IMR-90 (cell line): ENCODE results near the gene HIVEP3. TPM values are rescaled to one million over a fixed set of nuclear protein-coding genes. Genes with fewer than 3 reads are reported as not detected.

Experiments used
- ATAC-seq: fragments of 200-7000 bp; cut with Tn5 transposase; 2 replicates; pipeline ENCODE4 v1.9.1; 2020; ENCODE audit warnings: low read depth, mild to moderate bottlenecking, moderate library complexity
- BruUV-seq: library from RNA; stranded (reverse); fragments of 400-500 nt; replicated peaks from 2 replicates; lab custom pipeline; 2021; lab: Mats Ljungman, UMichigan
- CTCF ChIA-PET: fragments of 300-600 bp; formaldehyde crosslinking; extraction: SDS; loops from one replicate; lab custom pipeline; 2021; ENCODE audit warnings: antibody characterized with exemption; lab: Yijun Ruan, JAX
- POLR2A ChIA-PET: fragments of 300-600 bp; sonication (Branson Sonifier 250); formaldehyde crosslinking; loops from one replicate; lab custom pipeline; 2022; ENCODE audit warnings: antibody characterized with exemption; ENCODE audit not compliant: unreplicated experiment; lab: Charles Lee
- DNase-seq: peaks from one replicate; pipeline ENCODE4 v3.0.0; 2013
- H2AFZ ChIP-seq: replicated peaks from 2 replicates; pipeline ENCODE3; 2013; ENCODE audit warnings: low read length, mild to moderate bottlenecking; ENCODE audit not compliant: poor library complexity
- H2AK5ac ChIP-seq: 2 replicates; pipeline ENCODE4 v1.6.1; 2013; ENCODE audit warnings: low read depth, low read length, inconsistent platforms
- H2AK9ac ChIP-seq: replicated peaks from 2 replicates; pipeline ENCODE3; 2013; ENCODE audit warnings: mild to moderate bottlenecking, low read depth, low read length, moderate library complexity; ENCODE audit not compliant: poor library complexity
- H2BK120ac ChIP-seq: 2 replicates; pipeline ENCODE4 v1.6.1; 2013; ENCODE audit warnings: low read depth, low read length, inconsistent platforms
- H2BK15ac ChIP-seq: 3 replicates; pipeline ENCODE4 v1.6.1; 2013; ENCODE audit warnings: low read depth, low read length, inconsistent platforms
- H2BK20ac ChIP-seq: 2 replicates; pipeline ENCODE4 v1.6.1; 2013; ENCODE audit warnings: low read depth, mild to moderate bottlenecking, inconsistent platforms, low read length, moderate library complexity
- H2BK5ac ChIP-seq: 2 replicates; pipeline ENCODE4 v1.6.1; 2013; ENCODE audit warnings: mild to moderate bottlenecking, low read depth, low read length, inconsistent platforms; ENCODE audit not compliant: poor library complexity, severe bottlenecking
- H3K14ac ChIP-seq: replicated peaks from 2 replicates; pipeline ENCODE4 v1.6.1; 2013; ENCODE audit warnings: low read depth, low read length, inconsistent platforms
- H3K18ac ChIP-seq: 2 replicates; pipeline ENCODE4 v1.6.1; 2013; ENCODE audit warnings: low read depth, low read length, control low read depth
- H3K23ac ChIP-seq: 2 replicates; pipeline ENCODE4 v1.6.1; 2013; ENCODE audit warnings: low read depth, low read length, inconsistent platforms
- H3K27ac ChIP-seq: 2 replicates; pipeline ENCODE4 v1.5.1; 2013; ENCODE audit warnings: mild to moderate bottlenecking, control low read depth, low read length; ENCODE audit not compliant: insufficient read depth
- H3K27me3 ChIP-seq: 2 replicates; pipeline ENCODE4 v1.6.1; 2013; ENCODE audit warnings: low read length; ENCODE audit not compliant: control insufficient read depth, insufficient read depth
- H3K36me3 ChIP-seq: 2 replicates; pipeline ENCODE4 v1.6.1; 2013; ENCODE audit warnings: low read length, mixed read lengths; ENCODE audit not compliant: control insufficient read depth, insufficient read depth
- H3K4ac ChIP-seq: 2 replicates; pipeline ENCODE4 v1.6.1; 2013; ENCODE audit warnings: low read depth, low read length, inconsistent platforms
- H3K4me1 ChIP-seq: 2 replicates; pipeline ENCODE4 v1.6.1; 2013; ENCODE audit warnings: low read length, mixed read lengths; ENCODE audit not compliant: control insufficient read depth, insufficient read depth
- H3K4me2 ChIP-seq: 2 replicates; pipeline ENCODE4 v1.6.1; 2013; ENCODE audit warnings: low read depth, mild to moderate bottlenecking, control low read depth, low read length, moderate library complexity
- H3K4me3 ChIP-seq: 2 replicates; pipeline ENCODE4 v1.5.1; 2013; ENCODE audit warnings: low read depth, mild to moderate bottlenecking, control low read depth, low read length, moderate library complexity; ENCODE audit not compliant: insufficient read depth
- H3K56ac ChIP-seq: 2 replicates; pipeline ENCODE4 v1.6.1; 2013; ENCODE audit warnings: low read length, inconsistent platforms; ENCODE audit not compliant: insufficient read depth; ENCODE audit errors: extremely low read depth
- H3K79me1 ChIP-seq, 2 experiments: 2 replicates each; pipeline ENCODE4 v1.6.1; 2013; ENCODE audit warnings: low read length in 2 of 2, inconsistent platforms in 1 of 2, low read depth in 1 of 2
- H3K9ac ChIP-seq: 2 replicates; pipeline ENCODE4 v1.6.1; 2013; ENCODE audit warnings: low read depth, low read length, control low read depth
- H3K9me1 ChIP-seq: 2 replicates; pipeline ENCODE4 v1.6.1; 2013; ENCODE audit warnings: low read length, inconsistent platforms; ENCODE audit not compliant: insufficient read depth
- H3K9me3 ChIP-seq: 2 replicates; pipeline ENCODE4 v1.6.1; 2013; ENCODE audit warnings: low read length; ENCODE audit not compliant: control insufficient read depth, insufficient read depth
- H4K20me1 ChIP-seq: 2 replicates; pipeline ENCODE4 v1.6.1; 2013; ENCODE audit warnings: low read length, inconsistent platforms; ENCODE audit not compliant: insufficient read depth
- H4K5ac ChIP-seq: 2 replicates; pipeline ENCODE4 v1.6.1; 2013; ENCODE audit warnings: mild to moderate bottlenecking, low read depth, low read length, control low read depth
- H4K8ac ChIP-seq, 2 experiments: 2 replicates each; pipeline ENCODE4 v1.6.1; 2013; ENCODE audit warnings: low read depth in 2 of 2, low read length in 2 of 2, control low read depth in 1 of 2, inconsistent platforms in 1 of 2
- H4K91ac ChIP-seq: 2 replicates; pipeline ENCODE4 v1.6.1; 2013; ENCODE audit warnings: low read depth, low read length, inconsistent platforms; ENCODE audit not compliant: insufficient read depth
- BHLHE40 ChIP-seq: fragments of 150-350 bp; IDR thresholded peaks from 2 replicates; pipeline ENCODE4 v1.6.1; 2016; ENCODE audit warnings: mild to moderate bottlenecking, low read depth, low read length
- CEBPB ChIP-seq: IDR thresholded peaks from 2 replicates; pipeline ENCODE4 v1.6.1; 2012; ENCODE audit warnings: low read depth, low read length, improper control_type of control experiment
- CHD1 ChIP-seq: IDR thresholded peaks from 2 replicates; pipeline ENCODE4 v1.6.1; 2012; ENCODE audit warnings: low read depth, low read length, improper control_type of control experiment
- CTCF ChIP-seq: conservative IDR thresholded peaks from 2 replicates; pipeline ENCODE4 v1.5.1; 2012; ENCODE audit warnings: mild to moderate bottlenecking, low read depth, low read length, improper control_type of control experiment
- FOS ChIP-seq: fragments of 150-350 bp; IDR thresholded peaks from 2 replicates; pipeline ENCODE4 v1.6.1; 2016; ENCODE audit warnings: low read depth, low read length
- MAZ ChIP-seq: IDR thresholded peaks from 2 replicates; pipeline ENCODE4 v1.6.1; 2012; ENCODE audit warnings: low read depth, mild to moderate bottlenecking, low read length, improper control_type of control experiment, moderate library complexity, borderline replicate concordance
- MXI1 ChIP-seq: IDR thresholded peaks from 2 replicates; pipeline ENCODE4 v1.6.1; 2012; ENCODE audit warnings: low read depth, mild to moderate bottlenecking, low read length, moderate library complexity, borderline replicate concordance
- NFE2L2 ChIP-seq: fragments of 150-350 bp; IDR thresholded peaks from 2 replicates; pipeline ENCODE4 v1.6.1; 2016; ENCODE audit warnings: low read depth, mild to moderate bottlenecking, low read length
- POLR2A ChIP-seq: IDR thresholded peaks from 2 replicates; pipeline ENCODE4 v1.6.1; 2012; ENCODE audit warnings: mild to moderate bottlenecking, low read depth, low read length
- RAD21 ChIP-seq: IDR thresholded peaks from 2 replicates; pipeline ENCODE4 v1.6.1; 2012; ENCODE audit warnings: low read length, improper control_type of control experiment
- RFX5 ChIP-seq: IDR thresholded peaks from 2 replicates; pipeline ENCODE4 v1.8.0; 2012; ENCODE audit warnings: low read depth, mild to moderate bottlenecking, low read length, moderate library complexity
- SMC3 ChIP-seq: fragments of 150-350 bp; IDR thresholded peaks from 2 replicates; pipeline ENCODE4 v1.6.1; 2016; ENCODE audit warnings: low read depth, mild to moderate bottlenecking, antibody characterized with exemption, low read length, moderate library complexity
- USF2 ChIP-seq: fragments of 150-350 bp; IDR thresholded peaks from 2 replicates; pipeline ENCODE4 v1.6.1; 2017; ENCODE audit warnings: mild to moderate bottlenecking, antibody characterized with exemption, low read length, low read depth
- WGBS, 2 experiments: methylation state at CpG; one replicate each; pipeline versions ENCODE4 v1.1.5 to v1.1.7; 2013; ENCODE audit warnings: missing lambda C conversion rate in 2 of 2; ENCODE audit not compliant: insufficient read length in 1 of 2; ENCODE audit errors: extremely low coverage in 2 of 2; 5-methylcytosine and 5-hydroxymethylcytosine counted together
- dilution Hi-C: fragments of 300-500 bp; cut with HindIII; formaldehyde crosslinking; loops from one replicate; pipeline ENCODE4 v1.14.3; 2018; ENCODE audit warnings: low sequenced_read_pairs; ENCODE audit not compliant: unreplicated experiment
- in situ Hi-C: fragments of 300-500 bp; cut with MboI; formaldehyde crosslinking; loops from 3 replicates; pipeline ENCODE4 v1.14.3; 2019; ENCODE audit warnings: low sequenced_read_pairs, inconsistent platforms, mixed read lengths
- intact Hi-C: fragments of 100-400 bp; cut with micrococcal nuclease; formaldehyde crosslinking; loops from 2 replicates; pipeline ENCODE4 v1.10.0; 2022
- polyA plus RNA-seq, 3 experiments: library from polyadenylated mRNA; depleted of rRNA; stranded (reverse); fragments of >200 nt; gene quantifications; 2 replicates each; pipeline ENCODE4 v1.2.3, GENCODE V29; 2012; ENCODE audit warnings: low replicate concordance in 1 of 3
- total RNA-seq: library from RNA; depleted of rRNA; stranded (reverse); fragments of >200 nt; gene quantifications from 2 replicates; pipeline ENCODE4 v1.2.3, GENCODE V29; 2012

Gene HIVEP3
- total and polyA plus RNA-seq, 2 of the 4 experiments (the other 2 are of a cell fraction), result 1.4 to 4.0 TPM

GRCh38 chr1:41840592-41841246 is 78.0 kb downstream of the HIVEP3 start:
- H2BK5ac ChIP-seq, result no peak overlapping the region
- DNase-seq, result no peak
- WGBS, 2 experiments, result 80% methylated on average over 1 of the region's 8 CpGs; no CpG with 5 or more reads in 1 of the 2 experiments
- H3K27ac ChIP-seq, result no peak overlapping the region
- peaks cover 7% of the 10 kb centered on the region for H3K4me1 ChIP-seq
- H3K79me1 ChIP-seq, result no peaks in the 10 kb centered on the region
- H2AK9ac ChIP-seq, result no peak overlapping the region
- CTCF ChIA-PET, result no interaction called here
- H3K9me1 ChIP-seq, result no peaks in the 10 kb centered on the region; the same call in 1 of the 2 replicates
- ATAC-seq, result no peak
- peaks cover 6% of the 10 kb centered on the region for H3K27me3 ChIP-seq
- intact Hi-C loops, result no loop called here
- no peak overlapping the region for H3K9ac ChIP-seq
- no peak overlapping the region for H3K56ac ChIP-seq
- no peak overlapping the region for H3K4ac ChIP-seq
- no peak overlapping the region for H3K4me2 ChIP-seq
- POLR2A ChIA-PET, result no interaction called here
- no peaks in the 10 kb centered on the region for H3K9me3 ChIP-seq
- dilution Hi-C loops, result no loop called here
- no peak overlapping the region for H2BK15ac ChIP-seq
- no peak overlapping the region for H4K5ac ChIP-seq
- no peak overlapping the region for H2AFZ ChIP-seq
- TF ChIP-seq MXI1, result no peak
- no peak for TF ChIP-seq RAD21
- no peak for TF ChIP-seq USF2
- no peak for TF ChIP-seq CHD1
- no peak for TF ChIP-seq CEBPB
- no peak for TF ChIP-seq CTCF
- no peak for TF ChIP-seq SMC3
- TF ChIP-seq MAZ, result no peak
- TF ChIP-seq RFX5, result no peak
- no peak for TF ChIP-seq NFE2L2
- no peak for TF ChIP-seq FOS
- TF ChIP-seq POLR2A, result no peak
- no peak for TF ChIP-seq BHLHE40
- H3K14ac ChIP-seq, result no peak overlapping the region
- H3K4me3 ChIP-seq, result no peak overlapping the region
- no TSS peak for BruUV-seq
- no peak overlapping the region for H4K8ac ChIP-seq
- in situ Hi-C loops, result no loop called here
- no peak overlapping the region for H4K91ac ChIP-seq
- H2BK20ac ChIP-seq, result no peak overlapping the region
- no peak overlapping the region for H2BK120ac ChIP-seq
- no peaks in the 10 kb centered on the region for H4K20me1 ChIP-seq
- no peaks in the 10 kb centered on the region for H3K36me3 ChIP-seq
- H2AK5ac ChIP-seq, result no peak overlapping the region
- no peak overlapping the region for H3K18ac ChIP-seq
- no peak overlapping the region for H3K23ac ChIP-seq
